8988T (cell line): Measurements from ENCODE around the gene PRPF40B.
"Not testable (repeated sequence)": the region's sequence is repeated elsewhere in the genome, so short reads cannot be mapped to it uniquely, and the experiment has no call there.

Experiments used
- DNase-seq: peaks from one replicate; pipeline ENCODE4 v3.0.0; 2011

The PRPF40B gene

GRCh38 chr12:49609875-49610154, 13.5 kb upstream of the PRPF40B start:
- DNase-seq, result no peak

- DNase-seq, result not testable (repeated sequence)
Observed at GRCh38 chr12:49610785-49611184, 12.6 kb upstream of the PRPF40B start.

- DNase-seq, result no peak
Observed at GRCh38 chr12:49612210-49612609, 11.2 kb upstream of the PRPF40B start.

- DNase-seq, result no peak
Observed at GRCh38 chr12:49615725-49616124, 7.6 kb upstream of the PRPF40B start.

GRCh38 chr12:49616533-49617219, 6.7 kb upstream of the PRPF40B start:
- DNase-seq, result no peak

GRCh38 chr12:49618576-49618975, 4.8 kb upstream of the PRPF40B start:
- no peak for DNase-seq

- no peak for DNase-seq
Observed at GRCh38 chr12:49619286-49619685, 4.1 kb upstream of the PRPF40B start.

GRCh38 chr12:49621651-49622500, 1.5 kb upstream of the PRPF40B start:
- DNase-seq, result no peak

GRCh38 chr12:49622501-49623141, 740 bp upstream of the PRPF40B start:
- DNase-seq, result no peak

GRCh38 chr12:49624921-49625577, 1.7 kb downstream of the PRPF40B start:
- DNase-seq, result no peak

- DNase-seq, result no peak
Observed at GRCh38 chr12:49626169-49626835, 2.9 kb downstream of the PRPF40B start.

- no peak for DNase-seq
Observed at GRCh38 chr12:49626836-49627235, 3.5 kb downstream of the PRPF40B start.

GRCh38 chr12:49627752-49628360, 4.5 kb downstream of the PRPF40B start:
- DNase-seq, result no peak

GRCh38 chr12:49631336-49631907, 8.1 kb downstream of the PRPF40B start:
- DNase-seq, result no peak

- DNase-seq, result no peak
Observed at GRCh38 chr12:49632401-49632800, 9.0 kb downstream of the PRPF40B start.

- DNase-seq, result no peak
Observed at GRCh38 chr12:49632986-49633702, 9.8 kb downstream of the PRPF40B start.

GRCh38 chr12:49633703-49634345, 10.5 kb downstream of the PRPF40B start:
- DNase-seq, result no peak

- DNase-seq, result no peak
Observed at GRCh38 chr12:49635036-49635435, 11.7 kb downstream of the PRPF40B start.

GRCh38 chr12:49635656-49636055, 12.3 kb downstream of the PRPF40B start:
- DNase-seq, result no peak

GRCh38 chr12:49636574-49636973, 13.2 kb downstream of the PRPF40B start:
- DNase-seq, result no peak
